ENCODE results near the gene GMNN.
"Not testable (repeated sequence)": the region's sequence is repeated elsewhere in the genome, so short reads cannot be mapped to it uniquely, and the experiment has no call there.

Gene GMNN

GRCh38 chr6:24763578-24763977, 11.2 kb upstream of the GMNN start:
- DNase-seq: no peak

GRCh38 chr6:24764833-24765828, 9.6 kb upstream of the GMNN start:
- not testable (repeated sequence) for DNase-seq

GRCh38 chr6:24765968-24766367, 8.8 kb upstream of the GMNN start:
- not testable (repeated sequence) for DNase-seq

GRCh38 chr6:24766680-24767462, 7.9 kb upstream of the GMNN start:
- peak; percentile 48 for DNase-seq

- DNase-seq: peak; percentile 82
Observed at GRCh38 chr6:24768361-24768760, 6.4 kb upstream of the GMNN start.

GRCh38 chr6:24775520-24776058, 852 bp downstream of the GMNN start:
- DNase-seq: peak; percentile 60

GRCh38 chr6:24777227-24777626, 2.5 kb downstream of the GMNN start:
- no peak for DNase-seq

GRCh38 chr6:24778121-24778520, 3.4 kb downstream of the GMNN start:
- DNase-seq: no peak

GRCh38 chr6:24778878-24779277, 4.1 kb downstream of the GMNN start:
- no peak for DNase-seq

- DNase-seq: no peak
Observed at GRCh38 chr6:24779416-24780016, 4.8 kb downstream of the GMNN start.

GRCh38 chr6:24780206-24780605, 5.5 kb downstream of the GMNN start:
- DNase-seq: peak; percentile 27

GRCh38 chr6:24788031-24788665, 13.4 kb downstream of the GMNN start:
- peak; percentile 34 for DNase-seq

- peak; percentile 54 for DNase-seq
Observed at GRCh38 chr6:24795106-24795505, 20.4 kb downstream of the GMNN start.

GRCh38 chr6:24796616-24797290, 22.0 kb downstream of the GMNN start:
- DNase-seq: peak; percentile 4

GRCh38 chr6:24797596-24798216, 23.0 kb downstream of the GMNN start:
- peak; percentile 10 for DNase-seq

GRCh38 chr6:24798740-24799540, 24.2 kb downstream of the GMNN start, which contains the start of gene ARMH2:
Gene ARMH2 (minus strand): TSS chr6:24798917. CDS start chr6:24798857, 60 bp downstream.
- no peak for DNase-seq

GRCh38 chr6:24799541-24799915, 24.8 kb downstream of the GMNN start:
- DNase-seq: peak; percentile 11

GRCh38 chr6:24802271-24803059, 27.7 kb downstream of the GMNN start:
- DNase-seq: peak; percentile 50

GRCh38 chr6:24807584-24807983, 32.8 kb downstream of the GMNN start:
- DNase-seq: no peak

GRCh38 chr6:24809728-24810127, 35.0 kb downstream of the GMNN start:
- no peak for DNase-seq
